Naive thymus-derived CD8-positive, alpha-beta T cell (primary cell): ENCODE data around the gene XYLT1. TPM values are rescaled to one million over a fixed set of nuclear protein-coding genes. Genes with fewer than 3 reads are reported as not detected.

Experiments
- ATAC-seq, 2 donors: fragments of 150-1000 bp; cut with Tn5 transposase in 1 of 2; sonication (Bioruptor Pico), chemical (Tn5 transposase) in 1 of 2; 1 replicate in 1 of 2; 2 replicates in 1 of 2; pipeline ENCODE4 v1.10.0; 2021; ENCODE audit warnings: mild to moderate bottlenecking in 2 of 2, moderate library complexity in 2 of 2
- POLR2A ChIA-PET: fragments of 350-600 bp; sonication (Branson Sonifier 250); formaldehyde crosslinking; loops from one replicate; lab custom pipeline; 2021; ENCODE audit warnings: antibody characterized with exemption; lab: Charles Lee
- DNase-seq, 10 donors: peaks; one replicate each; pipeline versions ENCODE4 v3.0.0 to v3.0.0-alpha.2; 2020 to 2022
- H3K27ac Mint-ChIP-seq, 10 donors: one replicate each; pipeline ENCODE4 v1.8.0; 2020 to 2022; ENCODE audit warnings: mild to moderate bottlenecking in 10 of 10, mixed read lengths in 10 of 10, moderate library complexity in 4 of 10, inconsistent platforms in 1 of 10
- H3K27me3 Mint-ChIP-seq, 5 donors: one replicate each; pipeline ENCODE4 v1.8.0; 2021 to 2022; ENCODE audit warnings: mixed read lengths in 5 of 5
- H3K36me3 Mint-ChIP-seq, 3 donors: one replicate each; pipeline ENCODE4 v1.8.0; 2020 to 2022; ENCODE audit warnings: mixed read lengths in 3 of 3, mild to moderate bottlenecking in 2 of 3, inconsistent platforms in 1 of 3
- H3K4me1 Mint-ChIP-seq, 4 donors: one replicate each; pipeline ENCODE4 v1.8.0; 2021 to 2022; ENCODE audit warnings: mixed read lengths in 4 of 4
- H3K4me3 Mint-ChIP-seq, 10 donors: one replicate each; pipeline ENCODE4 v1.8.0; 2020 to 2022; ENCODE audit warnings: mild to moderate bottlenecking in 10 of 10, mixed read lengths in 10 of 10, moderate library complexity in 6 of 10, inconsistent platforms in 1 of 10
- H3K9me3 Mint-ChIP-seq, 9 donors: one replicate each; pipeline ENCODE4 v1.8.0; 2020 to 2022; ENCODE audit warnings: mixed read lengths in 9 of 9, mild to moderate bottlenecking in 3 of 9, inconsistent platforms in 1 of 9, moderate library complexity in 1 of 9
- polyA plus RNA-seq, 3 donors: library from polyadenylated mRNA; unstranded; fragments of 300-500 nt; fragmentation: Illumina TruSeq; gene quantifications; one replicate each; pipeline ENCODE4 v1.2.3, GENCODE V29; 2021
- total RNA-seq, 8 experiments: library from RNA in 2 of 8; stranded (reverse) in 2 of 8; gene quantifications; one replicate each; pipeline ENCODE4 v1.2.3 and lab custom pipeline; 2021 to 2026

Gene XYLT1
- total and polyA plus RNA-seq, 5 experiments from 2014 or later, result 0.44 to 50.7 (median 1.4) TPM

GRCh38 chr16:17166095-17166494 lies 304.7 kb downstream of the XYLT1 start:
- Mint-ChIP-seq H3K4me3 (no peak overlapping the region), H3K36me3 (peaks cover 7 to 16% (median 15%) of the 10 kb centered on the region in 3 donors), H3K4me1 (peaks cover 3 to 30% (median 10%) of the 10 kb centered on the region in 4 donors), H3K27ac (no peak overlapping the region), H3K27me3 (no peaks in the 10 kb centered on the region), H3K9me3 (no peaks in the 10 kb centered on the region)
- POLR2A ChIA-PET, result no interaction called here
- DNase-seq (no peak), ATAC-seq (no peak)

GRCh38 chr16:17162560-17162959 lies 308.2 kb downstream of the XYLT1 start:
- DNase-seq, result no peak
- Mint-ChIP-seq H3K9me3 (no peaks in the 10 kb centered on the region), H3K27me3 (no peaks in the 10 kb centered on the region), H3K4me1 (peaks cover 0 to 25% (median 5%) of the 10 kb centered on the region in 4 donors), H3K27ac (no peak overlapping the region), H3K36me3 (peaks cover 11 to 25% (median 14%) of the 10 kb centered on the region in 3 donors), H3K4me3 (no peak overlapping the region)
- no peak for ATAC-seq
- POLR2A ChIA-PET, result no interaction called here

GRCh38 chr16:17160920-17161431 lies 309.8 kb downstream of the XYLT1 start:
- H3K4me3 Mint-ChIP-seq, result no peak overlapping the region
- H3K9me3 Mint-ChIP-seq, result no peaks in the 10 kb centered on the region
- H3K27me3 Mint-ChIP-seq, result no peaks in the 10 kb centered on the region
- no peak overlapping the region for H3K27ac Mint-ChIP-seq
- DNase-seq, result no peak
- POLR2A ChIA-PET, result no interaction called here
- H3K4me1 Mint-ChIP-seq, result peaks cover 0 to 25% (median 4%) of the 10 kb centered on the region in 4 donors
- no peak for ATAC-seq
- H3K36me3 Mint-ChIP-seq, result peaks cover 11 to 31% (median 14%) of the 10 kb centered on the region in 3 donors

GRCh38 chr16:17160285-17160853 lies 310.4 kb downstream of the XYLT1 start:
- no peak for ATAC-seq
- Mint-ChIP-seq H3K4me1 (peaks cover 0 to 27% (median 4%) of the 10 kb centered on the region in 4 donors), H3K27me3 (no peaks in the 10 kb centered on the region), H3K36me3 (peaks cover 11 to 27% (median 14%) of the 10 kb centered on the region in 3 donors), H3K9me3 (no peaks in the 10 kb centered on the region), H3K4me3 (no peak overlapping the region), H3K27ac (no peak overlapping the region)
- no peak for DNase-seq
- POLR2A ChIA-PET, result no interaction called here

GRCh38 chr16:17159617-17160016 lies 311.1 kb downstream of the XYLT1 start:
- POLR2A ChIA-PET, result no interaction called here
- Mint-ChIP-seq H3K27ac (no peak overlapping the region), H3K9me3 (no peaks in the 10 kb centered on the region), H3K4me3 (no peak overlapping the region), H3K4me1 (peaks cover 0 to 30% (median 3%) of the 10 kb centered on the region in 4 donors), H3K27me3 (no peaks in the 10 kb centered on the region), H3K36me3 (peaks cover 11 to 32% (median 14%) of the 10 kb centered on the region in 3 donors)
- DNase-seq (no peak), ATAC-seq (no peak)

GRCh38 chr16:17155936-17156335 lies 314.8 kb downstream of the XYLT1 start:
- Mint-ChIP-seq H3K27ac (no peak overlapping the region), H3K9me3 (no peaks in the 10 kb centered on the region), H3K4me3 (no peak overlapping the region), H3K27me3 (no peaks in the 10 kb centered on the region), H3K36me3 (peaks cover 7 to 33% (median 12%) of the 10 kb centered on the region in 3 donors), H3K4me1 (peaks cover 0 to 16% (median 0%) of the 10 kb centered on the region in 4 donors)
- no peak for DNase-seq
- POLR2A ChIA-PET, result no interaction called here
- ATAC-seq, result no peak

GRCh38 chr16:17155485-17155884 lies 315.3 kb downstream of the XYLT1 start:
- no peak for DNase-seq
- no peaks in the 10 kb centered on the region for H3K9me3 Mint-ChIP-seq
- no peak overlapping the region for H3K4me3 Mint-ChIP-seq
- POLR2A ChIA-PET, result no interaction called here
- H3K27me3 Mint-ChIP-seq, result no peaks in the 10 kb centered on the region
- peaks cover 0 to 16% (median under 1%) of the 10 kb centered on the region in 4 donors for H3K4me1 Mint-ChIP-seq
- no peak overlapping the region for H3K27ac Mint-ChIP-seq
- ATAC-seq, result no peak
- H3K36me3 Mint-ChIP-seq, result peaks cover 7 to 33% (median 10%) of the 10 kb centered on the region in 3 donors

GRCh38 chr16:17154981-17155380 lies 315.8 kb downstream of the XYLT1 start:
- Mint-ChIP-seq H3K27ac (no peak overlapping the region), H3K4me1 (peaks cover 0 to 16% (median 3%) of the 10 kb centered on the region in 4 donors), H3K9me3 (no peaks in the 10 kb centered on the region), H3K4me3 (no peak overlapping the region), H3K27me3 (no peaks in the 10 kb centered on the region), H3K36me3 (peaks cover 7 to 33% (median 10%) of the 10 kb centered on the region in 3 donors)
- ATAC-seq, result no peak
- POLR2A ChIA-PET, result no interaction called here
- DNase-seq, result no peak

GRCh38 chr16:17152311-17152710 lies 318.4 kb downstream of the XYLT1 start:
- Mint-ChIP-seq H3K4me3 (no peak overlapping the region), H3K9me3 (no peaks in the 10 kb centered on the region), H3K27ac (no peak overlapping the region), H3K27me3 (no peaks in the 10 kb centered on the region), H3K4me1 (peaks cover 0 to 16% (median 4%) of the 10 kb centered on the region in 4 donors), H3K36me3 (peaks cover 0 to 14% (median 0%) of the 10 kb centered on the region in 3 donors)
- DNase-seq (no peak), ATAC-seq (no peak)
- POLR2A ChIA-PET, result no interaction called here

GRCh38 chr16:17151335-17151734 lies 319.4 kb downstream of the XYLT1 start:
- peaks cover 0 to 16% (median 5%) of the 10 kb centered on the region in 4 donors for H3K4me1 Mint-ChIP-seq
- POLR2A ChIA-PET, result no interaction called here
- H3K27me3 Mint-ChIP-seq, result no peaks in the 10 kb centered on the region
- peaks cover 0 to 9% (median 0%) of the 10 kb centered on the region in 3 donors for H3K36me3 Mint-ChIP-seq
- H3K9me3 Mint-ChIP-seq, result no peaks in the 10 kb centered on the region
- H3K4me3 Mint-ChIP-seq, result no peak overlapping the region
- DNase-seq (no peak), ATAC-seq (no peak)
- H3K27ac Mint-ChIP-seq, result no peak overlapping the region

GRCh38 chr16:17149904-17150483 lies 320.8 kb downstream of the XYLT1 start:
- no peak overlapping the region for H3K4me3 Mint-ChIP-seq
- peaks cover 0 to 8% (median 5%) of the 10 kb centered on the region in 4 donors for H3K4me1 Mint-ChIP-seq
- POLR2A ChIA-PET, result no interaction called here
- no peak for DNase-seq
- no peak overlapping the region for H3K27ac Mint-ChIP-seq
- H3K36me3 Mint-ChIP-seq, result peaks cover 0 to 11% (median 0%) of the 10 kb centered on the region in 3 donors
- no peaks in the 10 kb centered on the region for H3K9me3 Mint-ChIP-seq
- ATAC-seq, result no peak
- H3K27me3 Mint-ChIP-seq, result no peaks in the 10 kb centered on the region

GRCh38 chr16:17147942-17148341 lies 322.8 kb downstream of the XYLT1 start:
- no peak overlapping the region for H3K27ac Mint-ChIP-seq
- H3K36me3 Mint-ChIP-seq, result peaks cover 0 to 5% (median 0%) of the 10 kb centered on the region in 3 donors
- H3K27me3 Mint-ChIP-seq, result no peaks in the 10 kb centered on the region
- no peak for ATAC-seq
- peaks cover 0 to 8% (median 2%) of the 10 kb centered on the region in 4 donors for H3K4me1 Mint-ChIP-seq
- no peak overlapping the region for H3K4me3 Mint-ChIP-seq
- no peak for DNase-seq
- H3K9me3 Mint-ChIP-seq, result no peaks in the 10 kb centered on the region
- POLR2A ChIA-PET, result no interaction called here

- Mint-ChIP-seq H3K27ac (no peak overlapping the region), H3K27me3 (no peaks in the 10 kb centered on the region), H3K4me3 (no peak overlapping the region), H3K36me3 (peaks cover 0 to 15% (median 14%) of the 10 kb centered on the region in 3 donors), H3K9me3 (no peaks in the 10 kb centered on the region), H3K4me1 (peaks cover 0 to 3% (median 1%) of the 10 kb centered on the region in 4 donors)
- POLR2A ChIA-PET, result no interaction called here
- DNase-seq (no peak), ATAC-seq (no peak)
These were observed 325.7 kb downstream of the XYLT1 start for GRCh38 chr16:17145029-17145428.
